GM12864 (cell line): ENCODE results near the gene PPP3CB.
"Not testable (repeated sequence)": the region's sequence is repeated elsewhere in the genome, so short reads cannot be mapped to it uniquely, and the experiment has no call there.

Source experiments
- DNase-seq: peaks from one replicate; pipeline ENCODE4 v3.0.0-alpha.2; 2011; ENCODE audit warnings: low read depth
- H3K4me3 ChIP-seq: 2 replicates; pipeline ENCODE4 v1.5.1; 2011; ENCODE audit warnings: mild to moderate bottlenecking, low read depth, low read length, control low read depth
- TF ChIP-seq, protein P1 (sequence below): IDR thresholded peaks from 2 replicates; pipeline ENCODE4 v1.5.1; 2011; ENCODE audit warnings: low read depth, mild to moderate bottlenecking, moderate library complexity, low read length, control low read depth, inconsistent platforms; ENCODE audit errors: missing control alignments

The PPP3CB gene

DNA sequence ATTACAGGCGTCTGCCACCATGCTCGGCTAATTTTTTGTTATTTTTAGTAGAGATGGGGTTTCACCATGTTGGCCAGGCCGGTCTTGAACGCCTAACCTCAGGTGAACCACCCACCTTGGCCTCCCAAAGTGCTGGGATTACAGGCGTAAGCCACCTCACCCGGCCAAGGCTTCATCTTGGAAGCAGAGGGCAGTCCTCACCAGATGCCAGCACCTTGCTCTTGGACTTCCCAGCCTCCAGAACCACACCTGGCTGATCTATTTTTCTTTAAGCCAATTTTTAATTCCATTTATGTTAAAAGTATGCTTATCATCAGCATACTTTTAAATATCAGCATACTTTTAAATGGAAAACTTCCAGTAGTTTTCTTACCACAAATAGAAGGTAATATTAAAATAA lies 94.2 kb downstream of the PPP3CB start:
- TF ChIP-seq, protein P1, sequence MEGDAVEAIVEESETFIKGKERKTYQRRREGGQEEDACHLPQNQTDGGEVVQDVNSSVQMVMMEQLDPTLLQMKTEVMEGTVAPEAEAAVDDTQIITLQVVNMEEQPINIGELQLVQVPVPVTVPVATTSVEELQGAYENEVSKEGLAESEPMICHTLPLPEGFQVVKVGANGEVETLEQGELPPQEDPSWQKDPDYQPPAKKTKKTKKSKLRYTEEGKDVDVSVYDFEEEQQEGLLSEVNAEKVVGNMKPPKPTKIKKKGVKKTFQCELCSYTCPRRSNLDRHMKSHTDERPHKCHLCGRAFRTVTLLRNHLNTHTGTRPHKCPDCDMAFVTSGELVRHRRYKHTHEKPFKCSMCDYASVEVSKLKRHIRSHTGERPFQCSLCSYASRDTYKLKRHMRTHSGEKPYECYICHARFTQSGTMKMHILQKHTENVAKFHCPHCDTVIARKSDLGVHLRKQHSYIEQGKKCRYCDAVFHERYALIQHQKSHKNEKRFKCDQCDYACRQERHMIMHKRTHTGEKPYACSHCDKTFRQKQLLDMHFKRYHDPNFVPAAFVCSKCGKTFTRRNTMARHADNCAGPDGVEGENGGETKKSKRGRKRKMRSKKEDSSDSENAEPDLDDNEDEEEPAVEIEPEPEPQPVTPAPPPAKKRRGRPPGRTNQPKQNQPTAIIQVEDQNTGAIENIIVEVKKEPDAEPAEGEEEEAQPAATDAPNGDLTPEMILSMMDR, result no peak
- DNase-seq, result no peak
- no peak overlapping the region for H3K4me3 ChIP-seq

DNA sequence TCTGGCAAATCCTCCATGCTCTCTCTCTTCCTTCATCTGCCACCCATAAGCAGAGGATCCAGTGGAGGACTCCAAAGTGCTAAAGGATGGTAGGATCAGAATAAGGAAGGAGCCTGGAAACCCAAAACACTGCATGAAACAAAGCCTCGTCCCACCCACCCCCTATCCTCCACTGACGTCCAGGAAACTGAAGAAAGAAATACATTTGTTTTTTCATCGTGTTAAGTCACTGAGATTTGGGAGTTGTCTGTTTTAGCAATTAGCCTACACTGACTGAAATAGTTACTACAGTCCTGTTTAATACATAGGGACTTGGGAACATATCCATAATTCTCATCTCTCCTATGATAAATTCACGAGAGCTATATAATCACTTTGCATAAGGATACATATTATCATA lies 96.8 kb downstream of the PPP3CB start:
- DNase-seq, result no peak
- TF ChIP-seq, protein P1, result no peak
- H3K4me3 ChIP-seq, result no peak overlapping the region

DNA sequence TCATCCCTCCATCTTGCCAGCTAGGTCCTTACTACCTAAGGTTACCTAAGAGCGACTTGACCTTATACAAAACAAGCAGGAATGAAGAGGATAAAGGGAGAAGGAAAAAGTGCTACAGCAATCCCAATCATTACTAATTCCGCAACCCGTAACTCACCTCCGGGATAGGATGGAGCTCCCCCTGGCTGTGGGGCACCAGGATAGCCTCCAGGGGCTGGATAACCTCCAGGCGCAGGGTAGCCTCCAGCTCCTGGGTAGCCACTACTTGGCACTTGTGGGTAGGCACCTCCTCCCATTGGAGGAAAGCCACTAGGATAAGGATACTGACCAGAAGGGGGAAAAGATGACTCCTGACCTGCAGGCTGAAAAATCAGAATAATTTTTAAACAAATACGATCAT lies 97.8 kb downstream of the PPP3CB start:
- H3K4me3 ChIP-seq, result no peak overlapping the region
- TF ChIP-seq, protein P1, result no peak
- DNase-seq, result no peak

DNA sequence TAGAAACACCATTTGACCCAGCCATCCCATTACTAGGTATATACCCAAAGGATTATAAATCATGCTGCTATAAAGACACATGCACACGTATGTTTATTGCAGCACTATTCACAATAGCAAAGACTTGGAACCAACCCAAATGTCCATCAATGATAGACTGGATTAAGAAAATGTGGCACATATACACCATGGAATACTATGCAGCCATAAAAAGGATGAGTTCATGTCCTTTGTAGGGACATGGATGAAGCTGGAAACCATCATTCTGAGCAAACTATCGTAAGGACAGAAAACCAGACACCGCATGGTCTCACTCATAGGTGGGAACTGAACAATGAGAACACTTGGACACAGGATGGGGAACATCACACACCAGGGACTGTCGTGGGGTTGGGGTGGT lies 101.5 kb downstream of the PPP3CB start:
- H3K4me3 ChIP-seq, result not testable (repeated sequence)

DNA sequence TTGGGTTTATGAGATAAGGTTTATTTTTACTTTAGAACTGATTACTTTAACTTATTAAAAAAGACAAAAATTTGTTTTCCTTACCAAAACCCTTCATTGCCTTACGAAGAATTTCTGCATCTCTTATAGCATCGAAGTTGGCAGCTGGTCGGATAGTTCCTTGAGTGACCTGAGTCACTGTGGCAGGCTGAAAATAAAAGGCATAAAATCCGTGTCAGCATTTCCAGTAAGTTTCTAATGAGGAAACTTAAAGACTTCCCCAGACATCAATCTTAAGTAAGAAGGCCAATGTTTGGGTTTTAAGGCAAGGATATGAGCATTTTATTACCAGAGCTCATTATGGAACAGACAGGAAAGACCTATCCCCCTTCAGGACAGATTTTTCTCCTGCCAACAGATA lies 107.6 kb downstream of the PPP3CB start:
- no peak for DNase-seq
- H3K4me3 ChIP-seq, result no peak overlapping the region
- TF ChIP-seq, protein P1, result no peak

More for the DNA sequence above, 101.5 kb downstream of the PPP3CB start:
- DNase-seq, result not testable (repeated sequence)

DNA sequence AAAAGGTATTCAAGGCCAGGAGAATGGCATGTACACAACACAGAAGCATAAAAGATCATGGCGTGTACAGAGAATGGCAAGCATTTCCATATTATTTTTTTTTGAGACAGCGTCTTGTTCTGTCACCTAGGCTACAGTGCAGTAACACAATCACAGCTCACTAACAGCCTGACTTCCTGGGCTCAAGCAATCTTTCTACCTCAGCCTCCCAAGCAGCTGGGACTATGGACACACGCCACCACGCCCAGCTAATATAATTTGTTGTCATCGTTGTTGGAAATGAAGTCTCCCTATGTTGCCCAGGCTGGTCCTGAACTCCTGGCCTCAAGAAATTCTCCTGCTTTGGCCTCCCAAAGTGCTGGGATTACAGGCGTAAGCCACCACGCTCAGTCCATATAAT lies 109.2 kb downstream of the PPP3CB start:
- no peak for DNase-seq
- no peak overlapping the region for H3K4me3 ChIP-seq
- TF ChIP-seq, protein P1, result no peak
